Rectal smooth muscle tissue (tissue), 1 donor: ENCODE results near the gene SH3RF3.

ENCODE experiments used
- H3K27ac ChIP-seq: one replicate; pipeline ENCODE4 v1.7.0; 2013; ENCODE audit warnings: low read depth, low read length, inconsistent platforms
- H3K27me3 ChIP-seq: one replicate; pipeline ENCODE4 v1.7.0; 2013; ENCODE audit warnings: low read length; ENCODE audit not compliant: control insufficient read depth, insufficient read depth
- H3K36me3 ChIP-seq: one replicate; pipeline ENCODE4 v1.7.0; 2013; ENCODE audit warnings: low read length; ENCODE audit not compliant: control insufficient read depth, insufficient read depth
- H3K4me1 ChIP-seq: one replicate; pipeline ENCODE4 v1.7.0; 2013; ENCODE audit warnings: low read length; ENCODE audit not compliant: control insufficient read depth, insufficient read depth
- H3K4me3 ChIP-seq: one replicate; pipeline ENCODE4 v1.7.0; 2013; ENCODE audit warnings: low read length
- H3K9ac ChIP-seq: one replicate; pipeline ENCODE4 v1.7.0; 2013; ENCODE audit warnings: low read length

SH3RF3 gene

GRCh38 chr2:109398366-109399015 is 269.5 kb downstream of the SH3RF3 start:
- Histone ChIP-seq H3K4me3 (no peak overlapping the region), H3K4me1 (no peaks in the 10 kb centered on the region), H3K36me3 (peaks cover 3% of the 10 kb centered on the region), H3K9ac (no peak overlapping the region), H3K27me3 (no peaks in the 10 kb centered on the region), H3K27ac (no peak overlapping the region)

- Histone ChIP-seq H3K9ac (no peak overlapping the region), H3K4me3 (no peak overlapping the region), H3K27me3 (no peaks in the 10 kb centered on the region), H3K36me3 (peaks cover 3% of the 10 kb centered on the region), H3K4me1 (no peaks in the 10 kb centered on the region), H3K27ac (no peak overlapping the region)
Observed at GRCh38 chr2:109399066-109399465, 270.1 kb downstream of the SH3RF3 start.

- H3K9ac ChIP-seq: no peak overlapping the region
- H3K4me3 ChIP-seq: no peak overlapping the region
- peaks cover 3% of the 10 kb centered on the region for H3K36me3 ChIP-seq
- H3K27me3 ChIP-seq: no peaks in the 10 kb centered on the region
- no peaks in the 10 kb centered on the region for H3K4me1 ChIP-seq
- no peak overlapping the region for H3K27ac ChIP-seq
Observed at GRCh38 chr2:109400102-109400501, 271.1 kb downstream of the SH3RF3 start.

- Histone ChIP-seq H3K4me3 (no peak overlapping the region), H3K9ac (no peak overlapping the region), H3K27me3 (no peaks in the 10 kb centered on the region), H3K27ac (no peak overlapping the region), H3K4me1 (no peaks in the 10 kb centered on the region), H3K36me3 (peaks cover 3% of the 10 kb centered on the region)
Observed at GRCh38 chr2:109401370-109401769, 272.4 kb downstream of the SH3RF3 start.

GRCh38 chr2:109402180-109402579 is 273.2 kb downstream of the SH3RF3 start:
- Histone ChIP-seq H3K4me1 (no peaks in the 10 kb centered on the region), H3K4me3 (no peak overlapping the region), H3K36me3 (peaks cover 3% of the 10 kb centered on the region), H3K27ac (no peak overlapping the region), H3K9ac (no peak overlapping the region), H3K27me3 (no peaks in the 10 kb centered on the region)

- no peak overlapping the region for H3K4me3 ChIP-seq
- no peaks in the 10 kb centered on the region for H3K4me1 ChIP-seq
- H3K9ac ChIP-seq: no peak overlapping the region
Observed at GRCh38 chr2:109402980-109403840, 274.2 kb downstream of the SH3RF3 start.

GRCh38 chr2:109403841-109404201 is 274.8 kb downstream of the SH3RF3 start:
- Histone ChIP-seq H3K27ac (no peak overlapping the region), H3K9ac (no peak overlapping the region)

More at GRCh38 chr2:109402980-109403840, 274.2 kb downstream of the SH3RF3 start:
- Histone ChIP-seq H3K27ac (no peak overlapping the region), H3K27me3 (no peaks in the 10 kb centered on the region), H3K36me3 (peaks cover 3% of the 10 kb centered on the region)

GRCh38 chr2:109404681-109405080 is 275.7 kb downstream of the SH3RF3 start:
- H3K27ac ChIP-seq: no peak overlapping the region
- H3K27me3 ChIP-seq: no peaks in the 10 kb centered on the region
- H3K36me3 ChIP-seq: peaks cover 3% of the 10 kb centered on the region
- no peak overlapping the region for H3K9ac ChIP-seq
- H3K4me3 ChIP-seq: no peak overlapping the region
- no peaks in the 10 kb centered on the region for H3K4me1 ChIP-seq

More at GRCh38 chr2:109403841-109404201, 274.8 kb downstream of the SH3RF3 start:
- no peaks in the 10 kb centered on the region for H3K4me1 ChIP-seq
- no peaks in the 10 kb centered on the region for H3K27me3 ChIP-seq
- H3K36me3 ChIP-seq: peaks cover 3% of the 10 kb centered on the region
- H3K4me3 ChIP-seq: no peak overlapping the region

GRCh38 chr2:109405873-109406272 is 276.9 kb downstream of the SH3RF3 start:
- Histone ChIP-seq H3K4me1 (no peaks in the 10 kb centered on the region), H3K9ac (no peak overlapping the region), H3K36me3 (peaks cover under 1% of the 10 kb centered on the region), H3K4me3 (no peak overlapping the region), H3K27ac (no peak overlapping the region), H3K27me3 (no peaks in the 10 kb centered on the region)

- Histone ChIP-seq H3K4me1 (no peaks in the 10 kb centered on the region), H3K36me3 (no peaks in the 10 kb centered on the region), H3K27me3 (no peaks in the 10 kb centered on the region), H3K4me3 (no peak overlapping the region), H3K9ac (no peak overlapping the region), H3K27ac (no peak overlapping the region)
Observed at GRCh38 chr2:109406301-109406700, 277.3 kb downstream of the SH3RF3 start.

- Histone ChIP-seq H3K4me1 (no peaks in the 10 kb centered on the region), H3K27me3 (no peaks in the 10 kb centered on the region), H3K27ac (no peak overlapping the region), H3K9ac (no peak overlapping the region), H3K4me3 (no peak overlapping the region), H3K36me3 (no peaks in the 10 kb centered on the region)
Observed at GRCh38 chr2:109407276-109408042, 278.5 kb downstream of the SH3RF3 start.

- H3K27ac ChIP-seq: no peak overlapping the region
- H3K9ac ChIP-seq: no peak overlapping the region
- H3K36me3 ChIP-seq: no peaks in the 10 kb centered on the region
- no peak overlapping the region for H3K4me3 ChIP-seq
- H3K4me1 ChIP-seq: no peaks in the 10 kb centered on the region
- no peaks in the 10 kb centered on the region for H3K27me3 ChIP-seq
Observed at GRCh38 chr2:109408043-109408335, 279.0 kb downstream of the SH3RF3 start.
